ENCODE data around the gene CAVIN4. TPM values are rescaled to one million over a fixed set of nuclear protein-coding genes. Genes with fewer than 3 reads are reported as not detected.

The CAVIN4 gene, protein sequence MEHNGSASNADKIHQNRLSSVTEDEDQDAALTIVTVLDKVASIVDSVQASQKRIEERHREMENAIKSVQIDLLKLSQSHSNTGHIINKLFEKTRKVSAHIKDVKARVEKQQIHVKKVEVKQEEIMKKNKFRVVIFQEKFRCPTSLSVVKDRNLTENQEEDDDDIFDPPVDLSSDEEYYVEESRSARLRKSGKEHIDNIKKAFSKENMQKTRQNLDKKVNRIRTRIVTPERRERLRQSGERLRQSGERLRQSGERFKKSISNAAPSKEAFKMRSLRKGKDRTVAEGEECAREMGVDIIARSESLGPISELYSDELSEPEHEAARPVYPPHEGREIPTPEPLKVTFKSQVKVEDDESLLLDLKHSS
- total RNA-seq (2016; rRNA removed; fragmentation: Illumina TruSeq; extraction: Trizol) (0.53 and 1.00 TPM in 2 replicates), polyA plus RNA-seq (2011; rRNA removed) (0.54 and 0.59 TPM in 2 replicates), polyA minus RNA-seq (2011; rRNA and poly(A)+ RNA removed; ENCODE audit: low replicate concordance) (0.16 TPM in 1 of 2 replicates, not detected in the other), Bru-seq, nascent RNA (percentile 62 among the genes with signal in this experiment), BruChase-seq, experiment 1, labeled RNA remaining after a 6-hour chase (percentile 72 among the genes with signal in this experiment), BruChase-seq, experiment 2, labeled RNA remaining after a 2-hour chase (percentile 74 among the genes with signal in this experiment)
- 0.10 and 0.26 TPM in 2 replicates for total RNA-seq (2016; cell fraction: cytosol; rRNA removed; fragmentation: Illumina TruSeq; extraction: Trizol; ENCODE audit: low read depth)
- 0.59 and 0.65 TPM in 2 replicates for total RNA-seq (2016; cell fraction: insoluble cytoplasmic fraction; rRNA removed; fragmentation: Illumina TruSeq; extraction: Trizol)
- total RNA-seq (2016; cell fraction: membrane; rRNA removed; fragmentation: Illumina TruSeq; extraction: Trizol): 0.31 and 0.49 TPM in 2 replicates
- total RNA-seq (2016; cell fraction: nucleus; rRNA removed; fragmentation: Illumina TruSeq; extraction: Trizol): 1.6 and 2.0 TPM in 2 replicates
- polyA plus RNA-seq (2011; cell fraction: cytosol; rRNA removed): 0.11 and 0.37 TPM in 2 replicates
- 0.56 and 1.6 TPM in 2 replicates for polyA plus RNA-seq (2011; cell fraction: nucleus; rRNA removed)
- 0.27 and 0.72 TPM in 2 replicates for polyA plus RNA-seq (2012)
- polyA plus RNA-seq (2016; cell fraction: cytosol; fragmentation: Illumina TruSeq; extraction: Trizol; ENCODE audit: low read depth): 0.05 TPM in 1 of 2 replicates, not detected in the other
- polyA plus RNA-seq (2016; cell fraction: insoluble cytoplasmic fraction; fragmentation: Illumina TruSeq; extraction: Trizol; ENCODE audit: low read depth): 0.47 and 0.58 TPM in 2 replicates
- polyA plus RNA-seq (2016; cell fraction: membrane; fragmentation: Illumina TruSeq; extraction: Trizol; ENCODE audit: low read depth): 0.14 TPM in 2 replicates
- polyA plus RNA-seq (2016; cell fraction: nucleus; fragmentation: Illumina TruSeq; extraction: Trizol; ENCODE audit: insufficient read depth, low read depth): 3.3 and 3.7 TPM in 2 replicates
- polyA minus RNA-seq (2011; cell fraction: cytosol; rRNA and poly(A)+ RNA removed): 0.40 TPM in 1 of 2 replicates, not detected in the other
- 3.1 and 5.7 TPM in 2 replicates for polyA minus RNA-seq (2011; cell fraction: nucleus; rRNA and poly(A)+ RNA removed)
- long read RNA-seq, experiment 1: 0 reads
- long read RNA-seq, experiment 2, partial matches to known transcripts: 0 of 2 reads
- long read RNA-seq, experiment 2, other reads (novel, unspliced or antisense): 2 of 2 reads

DNA sequence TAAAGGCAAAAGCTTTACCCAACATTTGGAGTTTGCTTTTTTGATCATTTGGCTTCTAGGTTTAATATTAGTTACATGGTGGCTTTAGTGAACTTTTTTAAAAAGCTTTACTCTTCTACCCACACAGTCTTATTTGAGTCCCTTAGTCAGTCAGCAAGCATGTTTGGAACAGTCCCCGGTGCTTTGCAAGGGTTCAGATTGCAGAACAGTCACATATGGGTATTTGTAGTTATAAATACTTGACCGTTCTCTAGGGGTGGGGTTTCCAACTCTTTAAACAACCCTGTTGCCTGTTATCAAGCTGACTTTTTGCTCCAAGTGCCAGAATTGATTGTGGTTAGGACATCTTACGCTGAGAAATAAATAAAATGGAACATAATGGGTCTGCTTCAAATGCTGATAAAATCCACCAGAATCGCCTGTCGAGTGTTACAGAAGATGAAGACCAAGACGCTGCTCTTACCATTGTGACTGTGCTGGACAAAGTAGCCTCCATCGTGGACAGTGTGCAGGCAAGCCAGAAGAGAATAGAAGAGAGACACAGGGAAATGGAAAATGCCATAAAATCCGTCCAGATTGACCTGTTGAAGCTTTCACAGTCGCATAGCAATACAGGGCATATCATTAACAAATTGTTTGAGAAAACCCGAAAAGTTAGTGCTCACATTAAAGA is at the start of gene CAVIN4:
Gene CAVIN4, plus strand, starts transcription at position 304 of the 673 bp plus-strand sequence. Its CDS starts 65 bp downstream, at position 369.
- no TSS peak for BruUV-seq (replicated peaks)
- CTCF ChIA-PET (ENCODE audit: low intra/inter-chr PET ratio, low total read pairs): no interaction called here
- no peak within 1 kb of the TSS for H3K27ac ChIP-seq (ENCODE audit: extremely low read length, insufficient read depth, low read length)
- FAIRE-seq (no peak), ATAC-seq (no peak), DNase-seq (ENCODE audit: low spot score) (no peak)
- in situ Hi-C loops (cut with HindIII; ENCODE audit: extremely low pct_ligation_motif_present, low pct_unique_long_range_greater_than_20kb) (loop anchor here (25.0 kb wide), 2 partner anchors 541 to 1416 kb away; no protein-coding TSS in a partner anchor), intact Hi-C loops (cut with micrococcal nuclease; ENCODE audit: unreplicated experiment) (no loop called here)
- H3K9me3 ChIP-seq (ENCODE audit: low read length): no peaks in the 10 kb centered on the region
- H3K36me3 ChIP-seq (replicated peaks in 1 of 2; ENCODE audit: control insufficient read depth in 1 of 2, insufficient read depth in 2 of 2, low read length in 2 of 2): no peaks in the 10 kb centered on the region
- H4K20me1 ChIP-seq (ENCODE audit: insufficient read depth, low read length): no peaks in the 10 kb centered on the region
- H3K27me3 ChIP-seq (ENCODE audit: control insufficient read depth in 1 of 2, insufficient read depth in 2 of 2, low read length in 2 of 2): no peaks in the 10 kb centered on the region
- no peak within 1 kb of the TSS for H3K4me2 ChIP-seq (ENCODE audit: low read depth, low read length)
- no peak within 1 kb of the TSS for H3K4me3 ChIP-seq (replicated peaks in 1 of 3; ENCODE audit: insufficient read depth in 1 of 3, low read depth in 2 of 3, low read length in 3 of 3)
- no peak within 1 kb of the TSS for H2AFZ ChIP-seq (ENCODE audit: low read length)
- no peaks in the 10 kb centered on the region for H3K79me2 ChIP-seq (ENCODE audit: insufficient read depth, low read length)
- WGBS (ENCODE audit: low lambda C conversion rate): 69% methylated on average over 10 of the region's 10 CpGs
- POLR2A ChIA-PET: no interaction called here
- H3K9ac ChIP-seq (ENCODE audit: insufficient read depth, low read depth, low read length): no peak within 1 kb of the TSS
- H3K4me1 ChIP-seq (ENCODE audit: insufficient read depth, low read length): no peaks in the 10 kb centered on the region
- TF ChIP-seq ZNF234 (CRISPR knock-in tag; conservative IDR thresholded peaks at IDR 0.05) (no peak), ZNF619 (CRISPR knock-in tag; IDR thresholded peaks at IDR 0.05) (no peak)
- TF ChIP-seq, protein P1, sequence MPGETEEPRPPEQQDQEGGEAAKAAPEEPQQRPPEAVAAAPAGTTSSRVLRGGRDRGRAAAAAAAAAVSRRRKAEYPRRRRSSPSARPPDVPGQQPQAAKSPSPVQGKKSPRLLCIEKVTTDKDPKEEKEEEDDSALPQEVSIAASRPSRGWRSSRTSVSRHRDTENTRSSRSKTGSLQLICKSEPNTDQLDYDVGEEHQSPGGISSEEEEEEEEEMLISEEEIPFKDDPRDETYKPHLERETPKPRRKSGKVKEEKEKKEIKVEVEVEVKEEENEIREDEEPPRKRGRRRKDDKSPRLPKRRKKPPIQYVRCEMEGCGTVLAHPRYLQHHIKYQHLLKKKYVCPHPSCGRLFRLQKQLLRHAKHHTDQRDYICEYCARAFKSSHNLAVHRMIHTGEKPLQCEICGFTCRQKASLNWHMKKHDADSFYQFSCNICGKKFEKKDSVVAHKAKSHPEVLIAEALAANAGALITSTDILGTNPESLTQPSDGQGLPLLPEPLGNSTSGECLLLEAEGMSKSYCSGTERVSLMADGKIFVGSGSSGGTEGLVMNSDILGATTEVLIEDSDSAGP (CRISPR knock-in tag; IDR thresholded peaks at IDR 0.05; ENCODE audit: borderline replicate concordance): no peak
- TF ChIP-seq, protein P2, sequence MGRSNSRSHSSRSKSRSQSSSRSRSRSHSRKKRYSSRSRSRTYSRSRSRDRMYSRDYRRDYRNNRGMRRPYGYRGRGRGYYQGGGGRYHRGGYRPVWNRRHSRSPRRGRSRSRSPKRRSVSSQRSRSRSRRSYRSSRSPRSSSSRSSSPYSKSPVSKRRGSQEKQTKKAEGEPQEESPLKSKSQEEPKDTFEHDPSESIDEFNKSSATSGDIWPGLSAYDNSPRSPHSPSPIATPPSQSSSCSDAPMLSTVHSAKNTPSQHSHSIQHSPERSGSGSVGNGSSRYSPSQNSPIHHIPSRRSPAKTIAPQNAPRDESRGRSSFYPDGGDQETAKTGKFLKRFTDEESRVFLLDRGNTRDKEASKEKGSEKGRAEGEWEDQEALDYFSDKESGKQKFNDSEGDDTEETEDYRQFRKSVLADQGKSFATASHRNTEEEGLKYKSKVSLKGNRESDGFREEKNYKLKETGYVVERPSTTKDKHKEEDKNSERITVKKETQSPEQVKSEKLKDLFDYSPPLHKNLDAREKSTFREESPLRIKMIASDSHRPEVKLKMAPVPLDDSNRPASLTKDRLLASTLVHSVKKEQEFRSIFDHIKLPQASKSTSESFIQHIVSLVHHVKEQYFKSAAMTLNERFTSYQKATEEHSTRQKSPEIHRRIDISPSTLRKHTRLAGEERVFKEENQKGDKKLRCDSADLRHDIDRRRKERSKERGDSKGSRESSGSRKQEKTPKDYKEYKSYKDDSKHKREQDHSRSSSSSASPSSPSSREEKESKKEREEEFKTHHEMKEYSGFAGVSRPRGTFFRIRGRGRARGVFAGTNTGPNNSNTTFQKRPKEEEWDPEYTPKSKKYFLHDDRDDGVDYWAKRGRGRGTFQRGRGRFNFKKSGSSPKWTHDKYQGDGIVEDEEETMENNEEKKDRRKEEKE (IDR thresholded peaks at IDR 0.05): no peak
- TF ChIP-seq, protein P3, sequence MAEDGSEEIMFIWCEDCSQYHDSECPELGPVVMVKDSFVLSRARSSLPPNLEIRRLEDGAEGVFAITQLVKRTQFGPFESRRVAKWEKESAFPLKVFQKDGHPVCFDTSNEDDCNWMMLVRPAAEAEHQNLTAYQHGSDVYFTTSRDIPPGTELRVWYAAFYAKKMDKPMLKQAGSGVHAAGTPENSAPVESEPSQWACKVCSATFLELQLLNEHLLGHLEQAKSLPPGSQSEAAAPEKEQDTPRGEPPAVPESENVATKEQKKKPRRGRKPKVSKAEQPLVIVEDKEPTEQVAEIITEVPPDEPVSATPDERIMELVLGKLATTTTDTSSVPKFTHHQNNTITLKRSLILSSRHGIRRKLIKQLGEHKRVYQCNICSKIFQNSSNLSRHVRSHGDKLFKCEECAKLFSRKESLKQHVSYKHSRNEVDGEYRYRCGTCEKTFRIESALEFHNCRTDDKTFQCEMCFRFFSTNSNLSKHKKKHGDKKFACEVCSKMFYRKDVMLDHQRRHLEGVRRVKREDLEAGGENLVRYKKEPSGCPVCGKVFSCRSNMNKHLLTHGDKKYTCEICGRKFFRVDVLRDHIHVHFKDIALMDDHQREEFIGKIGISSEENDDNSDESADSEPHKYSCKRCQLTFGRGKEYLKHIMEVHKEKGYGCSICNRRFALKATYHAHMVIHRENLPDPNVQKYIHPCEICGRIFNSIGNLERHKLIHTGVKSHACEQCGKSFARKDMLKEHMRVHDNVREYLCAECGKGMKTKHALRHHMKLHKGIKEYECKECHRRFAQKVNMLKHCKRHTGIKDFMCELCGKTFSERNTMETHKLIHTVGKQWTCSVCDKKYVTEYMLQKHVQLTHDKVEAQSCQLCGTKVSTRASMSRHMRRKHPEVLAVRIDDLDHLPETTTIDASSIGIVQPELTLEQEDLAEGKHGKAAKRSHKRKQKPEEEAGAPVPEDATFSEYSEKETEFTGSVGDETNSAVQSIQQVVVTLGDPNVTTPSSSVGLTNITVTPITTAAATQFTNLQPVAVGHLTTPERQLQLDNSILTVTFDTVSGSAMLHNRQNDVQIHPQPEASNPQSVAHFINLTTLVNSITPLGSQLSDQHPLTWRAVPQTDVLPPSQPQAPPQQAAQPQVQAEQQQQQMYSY (CRISPR knock-in tag; IDR thresholded peaks at IDR 0.05): no peak

Measured in HepG2 (cell line).